ENCODE measurements around the gene METTL26.

METTL26 gene

DNA sequence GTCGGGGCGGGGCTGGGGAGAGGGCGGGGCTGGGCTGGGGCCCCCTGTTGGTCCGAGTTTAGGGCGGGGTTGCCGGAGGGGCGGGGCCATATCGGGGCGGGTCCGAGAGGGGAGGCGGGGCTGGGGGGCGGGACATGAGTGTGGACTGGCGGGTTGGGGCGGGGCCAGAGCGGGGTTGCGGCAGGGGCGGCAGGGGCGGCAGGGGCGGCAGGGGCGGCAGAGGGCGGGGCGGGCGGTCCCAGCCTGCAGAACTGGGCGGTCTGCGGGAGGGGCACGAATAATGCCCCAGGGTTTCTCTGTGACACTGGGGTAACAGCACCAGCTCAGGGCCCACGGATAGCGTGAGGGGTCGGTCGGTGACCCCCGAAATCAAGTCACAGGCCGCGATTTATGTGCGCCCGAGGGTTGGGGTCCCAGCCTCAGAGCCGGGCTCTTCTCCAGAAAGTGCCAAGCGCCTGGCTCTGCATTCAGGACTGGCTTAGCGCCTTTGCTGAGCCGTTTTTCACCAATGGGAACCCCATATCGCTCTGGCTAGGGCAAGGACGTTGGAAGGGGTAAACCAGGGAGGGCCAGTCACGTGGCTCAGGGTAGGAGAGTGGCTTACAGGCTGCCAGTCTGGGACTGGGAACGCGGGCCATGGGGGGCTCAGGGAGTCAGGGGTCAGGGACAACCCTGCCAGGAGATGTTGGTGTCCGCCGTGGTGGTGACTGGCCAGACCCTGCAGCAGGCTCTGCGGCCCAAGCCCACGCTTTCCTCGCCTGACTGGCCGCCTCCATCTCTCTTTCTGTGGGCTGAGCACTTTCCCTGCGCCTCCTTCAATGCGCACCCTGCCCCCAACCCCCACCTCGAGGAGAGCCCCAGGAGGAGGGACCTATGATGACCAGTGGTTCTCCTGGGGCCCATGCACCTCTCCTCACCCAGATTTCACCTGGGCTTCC lies 1.2 kb upstream of the METTL26 start:
- peak; percentile 95 for DNase-seq

DNA sequence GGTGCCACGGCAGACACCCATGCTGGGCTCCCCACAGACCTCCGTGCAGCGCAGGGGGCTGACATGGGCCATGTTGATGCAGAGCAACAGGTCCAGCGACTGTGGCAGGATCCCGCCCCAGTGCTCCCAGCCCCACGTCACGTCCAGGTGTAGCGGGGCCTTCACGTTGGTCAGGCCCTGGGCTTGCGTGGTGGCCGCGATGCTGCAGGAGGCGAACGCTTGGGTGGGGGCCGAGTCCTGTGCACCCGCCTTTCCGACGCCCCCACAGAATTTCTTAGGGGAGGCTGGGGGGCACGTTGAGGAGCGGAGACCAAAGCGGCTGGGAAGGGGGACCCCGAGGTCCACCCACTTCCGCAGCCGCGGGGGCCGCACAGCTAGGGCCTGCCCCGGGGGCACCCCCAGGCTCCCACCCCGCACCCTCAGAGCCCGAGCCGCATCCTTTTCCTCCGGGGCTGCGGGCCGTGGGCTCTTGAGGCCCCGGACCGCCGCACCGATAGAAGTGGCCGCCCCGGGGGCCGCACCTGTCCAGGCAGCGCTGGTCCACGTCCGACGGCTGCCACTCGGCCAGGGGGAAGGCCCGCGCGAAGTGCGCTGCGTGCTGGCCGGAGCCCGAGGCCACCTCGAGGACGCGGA lies 416 bp downstream of the METTL26 start:
- DNase-seq, result peak; percentile 27

DNA sequence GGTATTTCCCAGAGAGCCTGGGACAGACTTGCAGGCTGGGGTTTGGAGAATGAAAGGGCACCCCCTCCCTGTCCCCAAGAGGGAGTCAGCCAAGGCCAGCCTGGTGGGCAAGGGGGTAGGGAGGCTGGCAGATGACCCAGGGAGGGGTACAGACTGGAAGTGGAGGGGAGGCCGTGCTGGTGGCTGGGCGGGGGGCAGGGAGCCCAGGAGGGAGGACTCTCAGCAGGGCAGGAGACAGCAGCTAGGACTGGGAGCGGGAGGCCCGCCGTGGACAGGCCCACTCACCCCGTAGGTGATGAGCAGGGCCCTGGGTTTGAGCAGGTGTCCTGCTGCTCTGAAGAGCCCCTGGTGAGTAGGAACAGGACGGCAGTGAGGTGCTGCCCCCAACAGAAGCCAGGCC lies 1.1 kb downstream of the METTL26 start:
- DNase-seq, result no peak

DNA sequence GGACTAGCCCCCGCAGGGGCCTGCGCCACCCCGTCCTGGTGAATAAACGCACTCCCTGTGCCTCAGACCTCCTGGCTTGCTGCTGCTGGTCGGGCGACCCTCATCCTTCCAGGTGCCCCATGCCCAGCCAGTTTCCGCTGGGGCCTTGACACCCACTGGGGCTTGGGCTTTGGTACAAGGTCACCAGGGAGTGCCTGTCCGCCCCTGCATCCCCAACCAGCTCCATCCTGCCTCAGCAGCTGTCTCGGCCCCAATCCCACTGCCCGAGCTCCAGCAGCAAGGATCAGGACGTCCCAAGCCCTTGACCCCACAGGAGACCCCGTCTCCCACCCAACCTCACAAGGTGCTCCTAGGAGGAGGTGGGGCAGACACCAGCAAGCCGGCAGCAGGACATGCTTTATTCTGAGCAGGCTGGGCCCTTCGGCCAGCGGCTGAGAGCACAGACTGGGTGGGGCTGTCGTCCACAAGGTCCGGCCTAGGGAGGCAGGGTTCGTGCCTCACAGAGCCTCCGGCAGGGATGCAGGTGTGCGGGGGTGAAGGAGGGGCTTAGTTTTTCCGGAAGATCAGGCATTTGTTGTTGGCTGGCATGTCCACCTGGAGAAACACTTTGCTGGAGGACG lies 1.9 kb downstream of the METTL26 start:
- no peak for DNase-seq

DNA sequence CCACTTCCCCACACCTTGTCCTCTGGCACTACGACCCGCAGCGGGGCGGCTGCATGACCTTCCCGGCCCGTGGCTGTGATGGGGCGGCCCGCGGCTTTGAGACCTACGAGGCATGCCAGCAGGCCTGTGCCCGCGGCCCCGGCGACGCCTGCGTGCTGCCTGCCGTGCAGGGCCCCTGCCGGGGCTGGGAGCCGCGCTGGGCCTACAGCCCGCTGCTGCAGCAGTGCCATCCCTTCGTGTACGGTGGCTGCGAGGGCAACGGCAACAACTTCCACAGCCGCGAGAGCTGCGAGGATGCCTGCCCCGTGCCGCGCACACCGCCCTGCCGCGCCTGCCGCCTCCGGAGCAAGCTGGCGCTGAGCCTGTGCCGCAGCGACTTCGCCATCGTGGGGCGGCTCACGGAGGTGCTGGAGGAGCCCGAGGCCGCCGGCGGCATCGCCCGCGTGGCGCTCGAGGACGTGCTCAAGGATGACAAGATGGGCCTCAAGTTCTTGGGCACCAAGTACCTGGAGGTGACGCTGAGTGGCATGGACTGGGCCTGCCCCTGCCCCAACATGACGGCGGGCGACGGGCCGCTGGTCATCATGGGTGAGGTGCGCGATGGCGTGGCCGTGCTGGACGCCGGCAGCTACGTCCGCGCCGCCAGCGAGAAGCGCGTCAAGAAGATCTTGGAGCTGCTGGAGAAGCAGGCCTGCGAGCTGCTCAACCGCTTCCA lies 2.6 kb downstream of the METTL26 start:
- DNase-seq, result no peak

DNA sequence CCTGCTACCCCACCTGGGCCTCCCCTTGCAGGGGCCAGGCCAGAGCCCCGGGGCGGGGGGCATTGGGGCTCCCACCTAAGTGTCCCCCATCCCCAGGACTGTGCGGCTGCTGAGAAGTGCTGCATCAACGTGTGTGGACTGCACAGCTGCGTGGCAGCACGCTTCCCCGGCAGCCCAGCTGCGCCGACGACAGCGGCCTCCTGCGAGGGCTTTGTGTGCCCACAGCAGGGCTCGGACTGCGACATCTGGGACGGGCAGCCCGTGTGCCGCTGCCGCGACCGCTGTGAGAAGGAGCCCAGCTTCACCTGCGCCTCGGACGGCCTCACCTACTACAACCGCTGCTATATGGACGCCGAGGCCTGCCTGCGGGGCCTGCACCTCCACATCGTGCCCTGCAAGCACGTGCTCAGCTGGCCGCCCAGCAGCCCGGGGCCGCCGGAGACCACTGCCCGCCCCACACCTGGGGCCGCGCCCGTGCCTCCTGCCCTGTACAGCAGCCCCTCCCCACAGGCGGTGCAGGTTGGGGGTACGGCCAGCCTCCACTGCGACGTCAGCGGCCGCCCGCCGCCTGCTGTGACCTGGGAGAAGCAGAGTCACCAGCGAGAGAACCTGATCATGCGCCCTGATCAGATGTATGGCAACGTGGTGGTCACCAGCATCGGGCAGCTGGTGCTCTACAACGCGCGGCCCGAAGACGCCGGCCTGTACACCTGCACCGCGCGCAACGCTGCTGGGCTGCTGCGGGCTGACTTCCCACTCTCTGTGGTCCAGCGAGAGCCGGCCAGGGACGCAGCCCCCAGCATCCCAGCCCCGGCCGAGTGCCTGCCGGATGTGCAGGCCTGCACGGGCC lies 3.4 kb downstream of the METTL26 start:
- DNase-seq, result no peak

DNA sequence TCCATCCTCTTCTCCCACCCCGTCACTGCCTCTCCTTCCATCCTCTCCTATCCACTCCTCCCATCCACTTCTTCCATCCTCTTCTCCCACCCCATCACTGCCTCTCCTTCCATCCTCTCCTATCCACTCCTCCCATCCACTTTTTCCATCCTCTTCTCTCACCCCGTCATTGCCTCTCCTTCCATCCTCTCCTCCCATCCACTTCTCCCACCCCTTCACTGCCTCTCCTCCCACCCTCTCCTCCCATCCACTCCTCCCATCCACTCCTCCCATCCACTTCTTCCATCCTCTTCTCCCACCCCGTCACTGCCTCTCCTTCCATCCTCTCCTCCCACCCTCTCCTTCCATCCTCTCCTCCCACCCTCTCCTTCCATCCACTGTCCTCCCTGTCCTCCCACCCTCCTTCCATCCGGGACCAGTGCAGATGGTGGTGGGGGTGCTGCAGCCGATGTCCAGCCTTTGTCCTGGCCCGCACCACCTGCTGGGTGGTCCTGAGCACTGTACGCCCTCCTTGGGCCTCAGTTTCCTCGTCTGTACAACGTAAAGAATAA lies 4.2 kb downstream of the METTL26 start:
- no peak for DNase-seq

DNA sequence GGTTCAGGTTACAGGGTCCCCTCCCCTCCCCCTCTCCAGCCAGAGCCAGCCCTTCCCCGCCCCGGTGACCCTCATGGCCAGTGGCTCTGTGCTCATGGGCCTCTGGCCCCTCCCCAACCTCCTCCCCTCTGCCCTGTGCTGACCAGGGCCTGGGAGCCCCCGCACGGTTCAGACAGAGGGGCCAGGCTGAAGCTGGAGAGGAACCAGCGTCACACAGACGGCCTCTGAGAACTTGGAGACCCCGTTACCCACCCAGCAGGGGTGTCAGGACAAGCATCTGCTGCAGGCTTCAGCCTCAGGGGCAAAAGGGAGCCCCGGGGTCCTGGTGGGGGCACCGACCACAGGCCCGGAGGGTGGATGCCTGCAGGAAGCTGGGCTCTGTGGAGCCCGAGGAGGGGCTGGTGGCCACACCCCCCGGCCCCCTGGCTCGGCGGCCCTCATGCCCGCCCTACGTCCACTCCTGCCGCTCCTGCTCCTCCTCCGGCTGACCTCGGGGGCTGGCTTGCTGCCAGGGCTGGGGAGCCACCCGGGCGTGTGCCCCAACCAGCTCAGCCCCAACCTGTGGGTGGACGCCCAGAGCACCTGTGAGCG lies 5.2 kb downstream of the METTL26 start, which contains the start of gene WFIKKN1:
TSS of gene WFIKKN1 (plus strand) at position 171 of the 591 bp plus-strand sequence. CDS start at position 440, 269 bp downstream.
- DNase-seq, result peak; percentile 24

DNA sequence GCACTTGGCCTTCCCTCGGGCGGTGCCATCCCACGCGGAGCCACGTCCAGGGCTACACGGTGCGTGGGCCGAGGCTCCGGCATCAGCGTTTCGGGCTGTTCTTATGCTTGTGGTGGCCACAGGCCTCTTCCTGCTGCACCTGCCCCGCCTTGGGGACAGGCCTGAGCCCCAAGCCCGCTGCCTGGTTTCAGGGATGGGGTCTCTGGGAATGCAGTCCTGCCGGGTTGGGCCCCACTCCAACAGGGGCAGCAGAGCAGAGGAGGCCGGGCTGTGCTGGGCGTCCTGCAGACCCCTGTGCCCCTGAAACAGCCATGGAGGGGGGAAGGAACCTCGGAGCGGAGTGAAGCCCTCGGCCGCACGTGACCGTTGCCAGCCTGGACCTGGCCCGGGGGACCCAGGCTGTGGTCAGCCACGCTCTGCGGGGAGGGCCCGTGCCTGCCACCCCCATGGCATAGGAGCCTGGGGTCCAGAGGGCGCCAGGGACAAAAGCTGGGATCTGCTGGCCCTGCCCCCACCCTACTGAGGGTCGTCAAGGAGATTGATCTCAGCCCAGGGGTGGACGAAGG lies 5.8 kb downstream of the METTL26 start:
- no peak for DNase-seq

DNA sequence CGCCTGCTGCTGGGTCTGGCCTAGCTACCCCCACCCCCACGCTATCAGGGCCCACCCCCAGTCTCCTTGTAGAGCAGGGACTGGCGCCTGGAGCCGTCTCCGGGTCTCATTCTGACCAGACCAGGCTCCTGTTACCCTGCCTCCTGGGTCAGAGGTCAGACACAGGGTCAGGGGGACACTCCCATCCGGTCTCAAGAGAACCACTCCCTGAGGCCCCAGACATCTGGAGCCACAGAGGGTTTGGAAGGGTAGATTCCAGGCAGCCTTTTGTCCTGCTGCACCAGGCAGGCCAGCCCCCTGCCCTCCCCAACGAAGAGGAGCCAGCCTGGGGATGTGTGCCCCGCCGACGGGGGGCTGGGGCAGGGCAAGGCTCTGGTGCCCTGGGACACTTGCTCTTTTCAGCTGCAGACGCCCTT lies 6.3 kb downstream of the METTL26 start:
- DNase-seq, result no peak

DNA sequence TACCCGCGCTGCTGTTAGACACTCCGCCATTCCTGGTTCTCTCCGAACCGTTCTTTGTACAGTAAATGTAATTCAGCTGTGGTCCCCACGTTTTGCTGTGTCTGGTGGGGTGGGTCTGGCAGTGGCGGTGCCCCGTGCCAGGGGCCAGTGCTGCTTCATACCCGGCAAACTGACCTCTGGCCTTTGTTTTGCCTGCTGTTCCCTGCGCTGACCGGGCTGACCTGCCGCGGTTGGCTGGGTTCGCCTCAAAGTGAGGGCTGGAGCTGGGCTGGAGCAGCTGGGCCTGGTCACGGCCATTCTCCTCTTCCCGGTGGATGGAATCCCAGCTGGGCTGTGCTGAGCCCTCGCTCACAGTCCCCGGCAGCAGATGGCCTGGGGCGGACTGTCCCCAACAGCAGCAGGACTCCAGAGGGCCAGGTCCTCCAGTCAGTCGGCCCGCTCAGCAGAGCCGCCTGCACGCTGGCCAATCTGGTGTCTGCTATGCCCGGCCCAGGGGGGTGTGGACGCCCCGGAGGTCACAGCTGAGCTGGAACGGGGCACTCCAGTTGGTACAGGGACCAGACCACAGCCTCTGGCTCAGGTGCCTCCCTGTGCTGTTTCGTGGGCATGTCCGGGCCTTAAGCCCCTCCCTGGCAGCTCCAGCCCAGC lies 6.8 kb downstream of the METTL26 start:
- no peak for DNase-seq

DNA sequence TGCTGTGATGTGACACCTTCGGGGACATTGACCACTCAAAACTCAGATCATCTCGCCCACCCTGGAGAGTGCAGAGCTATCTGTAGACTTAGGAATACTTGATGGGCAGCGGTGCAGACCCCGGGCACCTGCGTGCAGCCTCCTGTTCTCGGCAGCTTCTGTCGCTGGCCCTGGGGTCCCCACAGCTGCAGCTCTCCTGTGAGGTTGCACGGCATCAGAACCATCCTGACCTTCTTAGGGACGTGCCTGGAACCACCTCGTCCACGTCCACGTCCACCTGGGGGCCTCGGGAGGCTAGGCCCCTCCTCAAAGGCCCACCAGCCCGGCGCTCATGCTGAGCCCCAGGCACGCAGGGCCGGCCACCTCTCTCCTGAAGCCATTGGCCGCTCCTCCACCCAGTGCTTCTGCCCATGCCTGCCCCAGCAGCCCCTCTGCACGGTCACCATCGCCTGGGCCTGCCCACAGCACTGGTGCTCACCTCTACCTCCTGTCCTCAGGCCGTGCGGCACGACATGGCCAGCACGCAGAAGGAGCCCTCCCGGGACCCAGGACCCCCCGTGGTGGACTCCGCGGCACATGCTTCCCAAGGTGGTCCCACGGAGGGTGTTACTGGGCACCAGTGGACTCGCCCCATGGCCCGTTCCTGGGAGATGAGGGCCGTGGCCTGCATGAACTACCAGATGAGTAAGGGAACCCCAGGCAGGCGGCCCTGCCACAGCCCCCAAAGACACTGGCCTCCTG lies 7.6 kb downstream of the METTL26 start:
- DNase-seq, result no peak

DNA sequence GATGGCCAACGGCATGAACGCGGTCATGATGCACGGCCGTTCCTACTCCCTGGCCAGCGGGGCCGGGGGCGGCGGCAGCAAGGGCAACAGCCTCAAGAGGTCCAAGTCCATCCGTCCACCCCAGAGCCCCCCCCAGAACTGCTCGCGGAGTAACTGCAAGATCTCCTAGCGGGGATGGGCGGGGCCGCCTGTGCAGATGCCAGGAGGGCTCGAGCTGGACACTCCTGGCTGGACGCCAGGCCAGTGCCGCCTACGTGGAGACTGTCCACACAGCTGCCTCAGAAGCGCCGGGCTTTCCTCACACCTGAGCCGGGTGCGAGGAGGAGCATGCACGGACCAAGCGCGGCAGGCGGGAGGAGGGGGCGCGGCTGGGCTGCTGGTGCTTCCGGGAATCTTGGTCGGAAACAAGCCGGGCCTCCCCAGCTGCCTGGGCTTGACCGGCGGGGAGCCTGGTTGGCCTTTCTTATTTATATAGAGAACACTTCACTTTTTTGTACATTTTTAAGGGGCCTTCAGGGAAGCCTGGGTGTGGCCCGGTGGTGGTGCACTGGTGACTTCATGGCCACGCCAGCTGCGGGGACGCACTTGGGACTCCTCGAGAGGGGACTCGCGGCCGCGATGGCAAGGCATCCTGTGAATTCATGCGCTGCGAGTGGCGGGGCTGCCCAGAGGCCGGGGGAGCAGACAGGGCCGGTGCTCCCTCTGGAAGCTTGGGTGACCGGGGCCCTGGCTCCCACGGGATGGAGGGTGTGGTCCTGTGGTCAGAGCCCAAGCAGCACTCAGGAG lies 8.5 kb downstream of the METTL26 start:
- no peak for DNase-seq

DNA sequence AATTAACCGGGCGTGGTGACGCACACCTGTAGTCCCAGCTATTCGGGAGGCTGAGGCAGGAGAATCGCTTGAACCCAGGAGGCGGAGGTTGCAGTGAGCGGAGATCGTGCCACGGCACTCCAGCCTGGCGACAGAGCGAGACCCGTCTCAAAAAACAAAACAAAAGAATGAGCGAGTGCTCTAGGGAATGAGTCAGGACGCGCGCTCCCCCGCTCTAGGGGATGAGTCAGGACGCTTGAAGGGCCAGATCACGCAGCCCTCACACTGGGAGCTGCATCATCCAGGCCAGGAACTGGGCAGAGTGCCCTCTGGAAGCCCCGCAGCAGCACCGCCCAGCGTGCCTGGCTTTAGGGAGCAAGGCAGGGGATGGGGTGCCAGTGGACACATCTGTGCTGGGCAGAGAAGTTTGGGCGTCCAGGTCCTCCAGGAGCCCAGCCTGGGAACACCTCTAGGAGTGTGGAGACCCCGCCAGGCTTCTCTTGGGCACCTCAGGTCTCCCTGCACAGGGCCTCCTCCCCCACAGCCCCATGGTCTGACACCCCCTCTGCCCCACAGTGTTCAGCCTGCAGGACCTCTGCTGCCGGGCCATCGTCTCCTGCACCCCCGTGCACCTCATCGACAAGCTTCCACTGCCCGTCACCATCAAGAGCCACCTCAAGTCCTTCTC lies 9.2 kb downstream of the METTL26 start:
- DNase-seq, result no peak

DNA sequence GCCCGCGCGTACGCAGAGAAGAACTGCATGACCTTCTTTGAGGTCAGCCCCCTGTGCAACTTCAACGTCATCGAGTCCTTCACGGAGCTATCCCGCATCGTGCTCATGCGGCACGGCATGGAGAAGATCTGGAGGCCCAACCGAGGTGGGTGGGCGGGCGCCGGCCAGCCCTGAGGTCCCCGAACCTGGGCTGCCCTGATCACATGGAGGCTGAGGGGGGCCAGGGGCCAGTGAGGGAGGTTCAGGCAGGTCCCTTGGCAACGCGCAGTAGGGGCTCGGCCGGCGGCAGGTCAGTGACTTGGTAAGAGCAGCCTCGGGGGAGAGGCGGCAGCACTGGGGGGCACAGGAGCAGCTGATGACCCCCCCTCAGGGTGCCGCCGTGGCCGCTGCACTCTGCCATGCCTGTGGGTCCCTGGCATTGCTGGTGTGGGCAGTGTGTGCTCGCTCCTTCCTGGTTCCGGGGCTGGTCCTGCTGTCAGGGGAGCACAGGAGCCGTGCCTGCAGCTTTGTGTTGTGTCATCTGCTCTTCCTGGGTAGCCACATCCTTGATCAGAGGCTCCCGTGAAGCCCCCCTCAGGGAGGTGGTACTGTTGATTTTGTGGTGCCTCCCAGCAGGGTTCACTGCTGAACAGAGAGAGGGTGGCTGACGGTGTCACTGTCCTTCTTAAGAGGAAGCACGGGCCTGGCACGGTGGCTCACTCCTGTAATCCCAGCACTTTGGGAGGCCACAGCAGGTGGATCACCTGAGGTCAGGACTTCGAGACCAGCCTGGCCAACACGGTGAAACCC lies 9.9 kb downstream of the METTL26 start:
- no peak for DNase-seq

DNA sequence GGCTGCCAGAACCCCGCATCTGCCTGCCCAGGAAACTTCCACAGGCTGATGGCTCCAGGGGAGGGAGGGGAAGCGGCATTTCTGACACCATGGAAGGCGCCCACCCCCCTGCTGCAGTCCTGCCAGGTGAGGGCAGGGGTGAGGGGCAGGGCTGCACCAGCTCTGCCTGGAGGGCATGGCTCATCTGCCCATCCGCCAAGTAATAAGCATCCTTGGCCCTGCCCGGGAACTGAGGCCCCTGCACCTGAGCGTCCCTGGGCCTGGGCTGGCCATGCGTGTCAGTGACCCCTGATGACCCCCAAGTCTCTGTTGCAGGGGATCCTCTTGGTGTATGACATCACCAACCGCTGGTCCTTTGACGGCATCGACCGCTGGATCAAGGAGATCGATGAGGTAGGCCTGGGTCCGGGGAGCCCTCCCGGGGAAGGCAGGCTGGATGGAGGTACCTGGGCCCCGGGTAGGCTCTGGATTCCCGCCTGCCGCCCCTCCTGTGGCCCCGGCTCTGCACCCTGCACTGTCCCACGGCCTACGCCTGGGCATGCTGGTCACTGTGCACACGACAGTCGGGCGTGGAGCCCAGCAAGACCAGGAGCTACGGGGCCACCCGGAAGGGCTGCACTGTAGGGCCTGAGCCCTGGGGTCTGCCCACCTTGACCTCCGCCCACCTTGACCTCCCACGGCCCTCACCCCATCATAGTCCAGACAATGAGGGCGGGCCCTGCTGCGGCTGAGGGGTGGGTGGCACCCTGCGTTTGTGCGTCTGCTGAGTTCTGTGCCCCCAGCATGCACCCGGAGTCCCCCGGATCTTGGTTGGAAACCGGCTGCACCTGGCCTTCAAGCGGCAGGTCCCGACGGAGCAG lies 10.8 kb downstream of the METTL26 start:
- DNase-seq, result no peak

Measured in hematopoietic multipotent progenitor cell treated with erythropoietin and hydrocortisone succinate and interleukin-3 and kit ligand, for 4 days (in vitro differentiated cells).